Endothelial cell of hepatic sinusoid (primary cell): Measurements from ENCODE around the gene GALNT8.

Experiments used
- in situ Hi-C: cut with HindIII; loops from 2 replicates; pipeline ENCODE4 v1.10.0; 2017; ENCODE audit warnings: low sequenced_read_pairs

The GALNT8 gene

GRCh38 chr12:4791497-4791896, 71.3 kb downstream of the GALNT8 start:
- in situ Hi-C loops, result no loop called here

GRCh38 chr12:4794491-4794890, 74.3 kb downstream of the GALNT8 start:
- in situ Hi-C loops, result no loop called here

- in situ Hi-C loops, result no loop called here
These were observed 76.0 kb downstream of the GALNT8 start for GRCh38 chr12:4796216-4796615.

- in situ Hi-C loops, result no loop called here
These were observed 76.7 kb downstream of the GALNT8 start for GRCh38 chr12:4796694-4797482.

- in situ Hi-C loops, result no loop called here
These were observed 80.4 kb downstream of the GALNT8 start for GRCh38 chr12:4800555-4800954.

GRCh38 chr12:4802841-4803240, 82.6 kb downstream of the GALNT8 start:
- in situ Hi-C loops, result no loop called here

- in situ Hi-C loops, result no loop called here
These were observed 86.4 kb downstream of the GALNT8 start for GRCh38 chr12:4806439-4807115.

- in situ Hi-C loops, result no loop called here
These were observed 87.0 kb downstream of the GALNT8 start for GRCh38 chr12:4807116-4807783.

GRCh38 chr12:4807813-4808212, 87.6 kb downstream of the GALNT8 start:
- in situ Hi-C loops, result no loop called here

- in situ Hi-C loops, result no loop called here
These were observed 88.8 kb downstream of the GALNT8 start for GRCh38 chr12:4809013-4809448.

GRCh38 chr12:4809449-4810218, 89.4 kb downstream of the GALNT8 start:
- in situ Hi-C loops, result no loop called here

- in situ Hi-C loops, result no loop called here
These were observed 90.0 kb downstream of the GALNT8 start for GRCh38 chr12:4810219-4810671.

GRCh38 chr12:4812624-4813327, 92.6 kb downstream of the GALNT8 start:
- in situ Hi-C loops, result no loop called here

- in situ Hi-C loops, result no loop called here
These were observed 93.5 kb downstream of the GALNT8 start for GRCh38 chr12:4813741-4814140.

GRCh38 chr12:4814485-4814884, 94.3 kb downstream of the GALNT8 start:
- in situ Hi-C loops, result no loop called here

- in situ Hi-C loops, result no loop called here
These were observed 96.7 kb downstream of the GALNT8 start for GRCh38 chr12:4816744-4817525.

- in situ Hi-C loops, result no loop called here
These were observed 97.7 kb downstream of the GALNT8 start for GRCh38 chr12:4817880-4818279.

- in situ Hi-C loops, result loop anchor here (5.0 kb wide), 1 partner anchor 77 kb away; no protein-coding TSS in a partner anchor
These were observed 99.5 kb downstream of the GALNT8 start for GRCh38 chr12:4819654-4820053.

GRCh38 chr12:4820971-4821370, 100.8 kb downstream of the GALNT8 start:
- in situ Hi-C loops, result loop anchor here (5.0 kb wide), 1 partner anchor 79 kb away; no protein-coding TSS in a partner anchor
